SK-N-SH (cell line): ENCODE measurements around the gene C15orf39. TPM values are rescaled to one million over a fixed set of nuclear protein-coding genes. Genes with fewer than 3 reads are reported as not detected.

Experiments
- CTCF ChIA-PET: fragments of 300-600, 350-600 bp; formaldehyde crosslinking; extraction: SDS; loops from one replicate; lab custom pipeline; 2021; lab: Yijun Ruan, JAX
- POLR2A ChIA-PET: fragments of 350-600 bp; sonication (Branson Sonifier 250); formaldehyde crosslinking; extraction: SDS; loops from one replicate; lab custom pipeline; 2020; ENCODE audit warnings: antibody characterized with exemption, inconsistent platforms; lab: Yijun Ruan, JAX
- DNase-seq: peaks from one replicate; pipeline ENCODE4 v3.0.0; 2012
- H2AFZ ChIP-seq: fragments of 200-600 bp; sonication (generic); 2 replicates; pipeline ENCODE4 v1.8.1; 2016; ENCODE audit warnings: antibody characterized with exemption, mild to moderate bottlenecking, low read depth
- H3F3A ChIP-seq: fragments of 200-600 bp; sonication (generic); replicated peaks from 2 replicates; pipeline ENCODE3; 2016; ENCODE audit warnings: antibody characterized with exemption, mild to moderate bottlenecking; ENCODE audit not compliant: insufficient read depth
- H3K27ac ChIP-seq, 2 experiments: fragments of 200-500 bp in 1 of 2; fragments of 200-600 bp in 1 of 2; sonication (Bioruptor generic) in 1 of 2; sonication (generic), shearing (Covaris generic) in 1 of 2; 2 replicates each; pipeline versions ENCODE4 v1.5.1 to v1.6.1; 2014 to 2016; ENCODE audit warnings: low read depth in 2 of 2, inconsistent platforms in 1 of 2, low read length in 1 of 2, mild to moderate bottlenecking in 1 of 2, mixed read lengths in 1 of 2
- H3K27me3 ChIP-seq: fragments of 200-600 bp; sonication (generic), shearing (Covaris generic); 2 replicates; pipeline ENCODE4 v1.6.1; 2016; ENCODE audit warnings: mixed run types; ENCODE audit not compliant: insufficient read depth
- H3K36me3 ChIP-seq, 2 experiments: fragments of 200-500 bp in 1 of 2; fragments of 200-600 bp in 1 of 2; sonication (Bioruptor generic) in 1 of 2; sonication (generic) in 1 of 2; replicated peaks in 1 of 2; 2 replicates each; pipeline versions ENCODE3 to v1.5.1; 2014 to 2016; ENCODE audit warnings: low read length in 1 of 2, mild to moderate bottlenecking in 1 of 2; ENCODE audit not compliant: insufficient read depth in 2 of 2, control insufficient read depth in 1 of 2
- H3K4me1 ChIP-seq, 2 experiments: fragments of 200-500 bp in 1 of 2; fragments of 200-600 bp in 1 of 2; sonication (Bioruptor generic) in 1 of 2; sonication (generic), shearing (Covaris generic) in 1 of 2; 2 replicates each; pipeline versions ENCODE4 v1.5.1 to v1.6.1; 2014 to 2016; ENCODE audit warnings: low read depth in 1 of 2, low read length in 1 of 2, mixed run types in 1 of 2; ENCODE audit not compliant: insufficient read depth in 2 of 2, control insufficient read depth in 1 of 2
- H3K4me2 ChIP-seq: fragments of 200-600 bp; sonication (generic), shearing (Covaris generic); 2 replicates; pipeline ENCODE4 v1.6.1; 2017; ENCODE audit warnings: mixed run types
- H3K4me3 ChIP-seq, 2 experiments: fragments of 200-500 bp in 1 of 2; fragments of 200-600 bp in 1 of 2; sonication (Bioruptor generic) in 1 of 2; sonication (generic), shearing (Covaris generic) in 1 of 2; 2 replicates each; pipeline versions ENCODE4 v1.5.1 to v1.8.1; 2014 to 2016; ENCODE audit warnings: low read depth in 2 of 2, inconsistent platforms in 1 of 2, low read length in 1 of 2, mild to moderate bottlenecking in 1 of 2, mixed read lengths in 1 of 2, moderate library complexity in 1 of 2
- H3K79me2 ChIP-seq: fragments of 200-600 bp; sonication (generic); 2 replicates; pipeline ENCODE4 v1.8.1; 2017; ENCODE audit warnings: mild to moderate bottlenecking; ENCODE audit not compliant: insufficient read depth
- H3K9ac ChIP-seq: fragments of 200-600 bp; sonication (generic); 2 replicates; pipeline ENCODE4 v1.6.1; 2017; ENCODE audit warnings: mixed run types
- H3K9me2 ChIP-seq: fragments of 200-600 bp; sonication (generic); 2 replicates; pipeline ENCODE4 v1.6.1; 2017; ENCODE audit warnings: mixed run types
- H3K9me3 ChIP-seq: fragments of 200-600 bp; sonication (generic); 2 replicates; pipeline ENCODE4 v1.6.1; 2017; ENCODE audit warnings: mixed run types, mild to moderate bottlenecking, moderate library complexity
- H4K20me1 ChIP-seq: fragments of 200-600 bp; sonication (generic); 2 replicates; pipeline ENCODE4 v1.6.1; 2017; ENCODE audit warnings: mild to moderate bottlenecking, mixed run types; ENCODE audit not compliant: insufficient read depth
- FOSL2 ChIP-seq: IDR thresholded peaks from 2 replicates; pipeline ENCODE4 v1.4.0; 2012; ENCODE audit warnings: low read depth, mild to moderate bottlenecking, moderate library complexity, borderline replicate concordance
- FOXM1 ChIP-seq: IDR thresholded peaks from 2 replicates; pipeline ENCODE4 v1.4.0; 2012; ENCODE audit warnings: low read depth, mild to moderate bottlenecking
- GATA2 ChIP-seq: sonication (generic); formaldehyde crosslinking; IDR thresholded peaks from 2 replicates; pipeline ENCODE4 v1.5.0; 2020; ENCODE audit warnings: mild to moderate bottlenecking, missing genetic modification reagents
- IRF3 ChIP-seq: fragments of 150-350 bp; IDR thresholded peaks from 2 replicates; pipeline ENCODE4 v1.6.1; 2016; ENCODE audit warnings: mild to moderate bottlenecking, low read depth, low read length
- JUND ChIP-seq: IDR thresholded peaks from 2 replicates; pipeline ENCODE4 v1.4.0; 2012
- MXI1 ChIP-seq: IDR thresholded peaks from 2 replicates; pipeline ENCODE4 v1.6.1; 2012; ENCODE audit warnings: mild to moderate bottlenecking, low read depth, low read length, improper control_type of control experiment
- NRF1 ChIP-seq: IDR thresholded peaks from 2 replicates; pipeline ENCODE4 v1.6.1; 2012; ENCODE audit warnings: low read depth, mild to moderate bottlenecking, low read length
- RAD21 ChIP-seq: IDR thresholded peaks from 2 replicates; pipeline ENCODE4 v1.6.1; 2012; ENCODE audit warnings: mild to moderate bottlenecking, low read length
- REST ChIP-seq: IDR thresholded peaks from 2 replicates; pipeline ENCODE4 v1.6.1; 2012; ENCODE audit warnings: mild to moderate bottlenecking, low read depth, low read length, moderate library complexity
- RXRA ChIP-seq: IDR thresholded peaks from 2 replicates; pipeline ENCODE4 v1.4.0; 2012; ENCODE audit warnings: low read depth, mild to moderate bottlenecking, borderline replicate concordance
- TEAD4 ChIP-seq: IDR thresholded peaks from 2 replicates; pipeline ENCODE4 v1.4.0; 2012; ENCODE audit warnings: mild to moderate bottlenecking, borderline replicate concordance; ENCODE audit not compliant: insufficient read depth
- YY1 ChIP-seq: IDR thresholded peaks from 2 replicates; pipeline ENCODE4 v1.4.0; 2012; ENCODE audit warnings: low read depth, mild to moderate bottlenecking
- WGBS: methylation state at CpG from one replicate; pipeline ENCODE4 v1.1.6; 2017; ENCODE audit warnings: low lambda C conversion rate; 5-methylcytosine and 5-hydroxymethylcytosine counted together
- polyA plus RNA-seq, 3 experiments: library from polyadenylated mRNA; depleted of rRNA; stranded (reverse); fragments of >200 nt; gene quantifications; 2 replicates each; pipeline ENCODE4 v1.2.3, GENCODE V29; 2012
- TF ChIP-seq, protein P1 (sequence below): fragments of 150-350 bp; IDR thresholded peaks from 2 replicates; pipeline ENCODE4 v1.6.1; 2017; ENCODE audit warnings: antibody characterized with exemption, low read length, low read depth, borderline replicate concordance
- TF ChIP-seq, protein P2 (sequence below): IDR thresholded peaks from 2 replicates; pipeline ENCODE4 v1.4.0; 2012; ENCODE audit warnings: low read depth
- TF ChIP-seq, protein P3 (sequence below): IDR thresholded peaks from 2 replicates; pipeline ENCODE4 v1.4.0; 2012; ENCODE audit warnings: low read depth, borderline replicate concordance

The C15orf39 gene
- polyA plus RNA-seq, 1 of the 3 experiments (the other 2 are of a cell fraction) = 2.5 TPM

- H3K27me3 ChIP-seq = no peaks in the 10 kb centered on the region
- no peaks in the 10 kb centered on the region for H3K9me3 ChIP-seq
- H3K36me3 ChIP-seq = no peaks in the 10 kb centered on the region
- no peak for DNase-seq
- TF ChIP-seq FOXM1 (no peak), RAD21 (no peak), TEAD4 (no peak), RXRA (no peak), FOSL2 (no peak), MXI1 (no peak), NRF1 (no peak), YY1 (no peak), JUND (no peak), GATA2 (CRISPR knock-in tag) (no peak)
- TF ChIP-seq, protein P1, sequence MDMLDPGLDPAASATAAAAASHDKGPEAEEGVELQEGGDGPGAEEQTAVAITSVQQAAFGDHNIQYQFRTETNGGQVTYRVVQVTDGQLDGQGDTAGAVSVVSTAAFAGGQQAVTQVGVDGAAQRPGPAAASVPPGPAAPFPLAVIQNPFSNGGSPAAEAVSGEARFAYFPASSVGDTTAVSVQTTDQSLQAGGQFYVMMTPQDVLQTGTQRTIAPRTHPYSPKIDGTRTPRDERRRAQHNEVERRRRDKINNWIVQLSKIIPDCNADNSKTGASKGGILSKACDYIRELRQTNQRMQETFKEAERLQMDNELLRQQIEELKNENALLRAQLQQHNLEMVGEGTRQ = no peak
- TF ChIP-seq, protein P2, sequence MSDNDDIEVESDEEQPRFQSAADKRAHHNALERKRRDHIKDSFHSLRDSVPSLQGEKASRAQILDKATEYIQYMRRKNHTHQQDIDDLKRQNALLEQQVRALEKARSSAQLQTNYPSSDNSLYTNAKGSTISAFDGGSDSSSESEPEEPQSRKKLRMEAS = no peak
- POLR2A ChIA-PET = no interaction called here
- no peak overlapping the region for H3K9ac ChIP-seq
- WGBS = 67% methylated on average over 10 of the region's 12 CpGs
- H3K9me2 ChIP-seq = no peaks in the 10 kb centered on the region
- H3K4me1 ChIP-seq = no peaks in the 10 kb centered on the region; a peak in 1 of 4 replicates
- no peak overlapping the region for H3K4me3 ChIP-seq
- no peak overlapping the region for H3K4me2 ChIP-seq
- no peak overlapping the region for H3K27ac ChIP-seq
- no peaks in the 10 kb centered on the region for H4K20me1 ChIP-seq
- H3F3A ChIP-seq = no peaks in the 10 kb centered on the region
- no peaks in the 10 kb centered on the region for H3K79me2 ChIP-seq
- CTCF ChIA-PET = interaction anchor here (1.0 to 1.2 kb wide), 2 partner anchors 53 to 113 kb away, joined by 3 to 4 read pairs; no protein-coding TSS in a partner anchor
- no peak overlapping the region for H2AFZ ChIP-seq
Measured at GRCh38 chr15:75156326-75157215, 45.1 kb upstream of the C15orf39 start.

- H3K9ac ChIP-seq = no peak overlapping the region
- H4K20me1 ChIP-seq = no peaks in the 10 kb centered on the region
- no peaks in the 10 kb centered on the region for H3K79me2 ChIP-seq
- H3K36me3 ChIP-seq = no peaks in the 10 kb centered on the region
- H2AFZ ChIP-seq = no peak overlapping the region
- H3K4me1 ChIP-seq = no peaks in the 10 kb centered on the region; a peak in 1 of 4 replicates
- H3K4me2 ChIP-seq = no peak overlapping the region
- no peaks in the 10 kb centered on the region for H3F3A ChIP-seq
- no peak overlapping the region for H3K27ac ChIP-seq
- no peaks in the 10 kb centered on the region for H3K9me3 ChIP-seq
- no peaks in the 10 kb centered on the region for H3K27me3 ChIP-seq
- CTCF ChIA-PET = no interaction called here
- no peak for DNase-seq
- TF ChIP-seq FOXM1 (no peak), MXI1 (no peak), IRF3 (no peak), REST (no peak), YY1 (no peak), RAD21 (no peak)
- TF ChIP-seq, protein P3, sequence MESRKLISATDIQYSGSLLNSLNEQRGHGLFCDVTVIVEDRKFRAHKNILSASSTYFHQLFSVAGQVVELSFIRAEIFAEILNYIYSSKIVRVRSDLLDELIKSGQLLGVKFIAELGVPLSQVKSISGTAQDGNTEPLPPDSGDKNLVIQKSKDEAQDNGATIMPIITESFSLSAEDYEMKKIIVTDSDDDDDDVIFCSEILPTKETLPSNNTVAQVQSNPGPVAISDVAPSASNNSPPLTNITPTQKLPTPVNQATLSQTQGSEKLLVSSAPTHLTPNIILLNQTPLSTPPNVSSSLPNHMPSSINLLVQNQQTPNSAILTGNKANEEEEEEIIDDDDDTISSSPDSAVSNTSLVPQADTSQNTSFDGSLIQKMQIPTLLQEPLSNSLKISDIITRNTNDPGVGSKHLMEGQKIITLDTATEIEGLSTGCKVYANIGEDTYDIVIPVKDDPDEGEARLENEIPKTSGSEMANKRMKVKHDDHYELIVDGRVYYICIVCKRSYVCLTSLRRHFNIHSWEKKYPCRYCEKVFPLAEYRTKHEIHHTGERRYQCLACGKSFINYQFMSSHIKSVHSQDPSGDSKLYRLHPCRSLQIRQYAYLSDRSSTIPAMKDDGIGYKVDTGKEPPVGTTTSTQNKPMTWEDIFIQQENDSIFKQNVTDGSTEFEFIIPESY = no peak
- TF ChIP-seq, all 33 proteins: peak for 0
- H3K9me2 ChIP-seq = no peaks in the 10 kb centered on the region
- 77% methylated on average over 5 of the region's 7 CpGs for WGBS
- H3K4me3 ChIP-seq = no peak overlapping the region
- POLR2A ChIA-PET = no interaction called here
Measured at GRCh38 chr15:75158402-75158801, 43.3 kb upstream of the C15orf39 start.
